ENCODE data around the gene FUT4. TPM values are rescaled to one million over a fixed set of nuclear protein-coding genes. Genes with fewer than 3 reads are reported as not detected.
"Not testable (repeated sequence)": the region's sequence is repeated elsewhere in the genome, so short reads cannot be mapped to it uniquely, and the experiment has no call there.

FUT4 gene
- total RNA-seq, 2 donors from 2014 or later: 14.1 to 23.4 TPM

DNA sequence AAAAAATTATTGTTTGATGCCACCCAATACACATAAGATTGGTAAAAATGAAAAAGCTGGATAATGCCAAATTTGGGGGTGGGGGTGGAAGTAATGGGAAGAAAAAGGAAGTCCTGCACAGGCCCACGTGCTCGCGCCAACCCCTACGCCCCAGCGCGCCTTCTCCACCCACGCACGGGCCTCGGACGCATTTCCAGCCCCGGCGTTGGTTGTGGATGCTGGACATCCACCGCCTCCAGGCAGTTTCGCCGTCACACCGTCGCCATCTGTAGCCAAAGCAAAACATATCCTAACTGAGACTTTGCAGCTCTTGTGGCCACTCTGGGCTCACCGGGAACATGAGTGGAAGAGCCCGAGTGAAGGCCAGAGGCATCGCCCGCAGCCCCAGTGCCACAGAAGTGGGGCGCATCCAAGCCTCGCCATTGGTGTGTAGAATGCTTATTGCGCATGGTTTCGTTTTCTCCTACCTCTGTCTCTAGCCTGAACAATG, 23.5 kb downstream of the FUT4 start, which contains the start of gene PIWIL4:
Gene PIWIL4, plus strand, starts transcription at position 188 of the 490 bp plus-strand sequence. Its CDS starts 151 bp downstream, at position 339.
- Histone ChIP-seq H3K4me1 (ENCODE audit: control insufficient read depth in 1 of 2, low read depth in 2 of 2) (peaks cover 4 to 14% of the 10 kb centered on the region in 2 donors), H3K9me3 (no peaks in the 10 kb centered on the region), H3K36me3 (no peaks in the 10 kb centered on the region), H3K4me3 (no peak within 1 kb of the TSS), H3K27ac (no peak within 1 kb of the TSS), H3K27me3 (replicated peaks; ENCODE audit: insufficient read depth) (no peaks in the 10 kb centered on the region)
- no peak for DNase-seq (ENCODE audit: low spot score)
- ATAC-seq (ENCODE audit: insufficient number of reproducible peaks, low FRiP score, low read depth): no peak
- TF ChIP-seq, protein P1, sequence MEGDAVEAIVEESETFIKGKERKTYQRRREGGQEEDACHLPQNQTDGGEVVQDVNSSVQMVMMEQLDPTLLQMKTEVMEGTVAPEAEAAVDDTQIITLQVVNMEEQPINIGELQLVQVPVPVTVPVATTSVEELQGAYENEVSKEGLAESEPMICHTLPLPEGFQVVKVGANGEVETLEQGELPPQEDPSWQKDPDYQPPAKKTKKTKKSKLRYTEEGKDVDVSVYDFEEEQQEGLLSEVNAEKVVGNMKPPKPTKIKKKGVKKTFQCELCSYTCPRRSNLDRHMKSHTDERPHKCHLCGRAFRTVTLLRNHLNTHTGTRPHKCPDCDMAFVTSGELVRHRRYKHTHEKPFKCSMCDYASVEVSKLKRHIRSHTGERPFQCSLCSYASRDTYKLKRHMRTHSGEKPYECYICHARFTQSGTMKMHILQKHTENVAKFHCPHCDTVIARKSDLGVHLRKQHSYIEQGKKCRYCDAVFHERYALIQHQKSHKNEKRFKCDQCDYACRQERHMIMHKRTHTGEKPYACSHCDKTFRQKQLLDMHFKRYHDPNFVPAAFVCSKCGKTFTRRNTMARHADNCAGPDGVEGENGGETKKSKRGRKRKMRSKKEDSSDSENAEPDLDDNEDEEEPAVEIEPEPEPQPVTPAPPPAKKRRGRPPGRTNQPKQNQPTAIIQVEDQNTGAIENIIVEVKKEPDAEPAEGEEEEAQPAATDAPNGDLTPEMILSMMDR (IDR thresholded peaks at IDR 0.05): no peak

GRCh38 chr11:94568200-94568599, 24.5 kb downstream of the FUT4 start:
- Histone ChIP-seq H3K4me3 (no peak overlapping the region), H3K27ac (no peak overlapping the region), H3K9me3 (no peaks in the 10 kb centered on the region), H3K27me3 (replicated peaks; ENCODE audit: insufficient read depth) (no peaks in the 10 kb centered on the region), H3K36me3 (no peaks in the 10 kb centered on the region), H3K4me1 (ENCODE audit: control insufficient read depth in 1 of 2, low read depth in 2 of 2) (peaks cover under 1 to 9% of the 10 kb centered on the region in 2 donors)
- no peak for ATAC-seq (ENCODE audit: insufficient number of reproducible peaks, low FRiP score, low read depth)
- TF ChIP-seq, protein P1 (IDR thresholded peaks at IDR 0.05): no peak
- no peak for DNase-seq (ENCODE audit: low spot score)

GRCh38 chr11:94568717-94569116, 25.0 kb downstream of the FUT4 start:
- DNase-seq (ENCODE audit: low spot score) (no peak), ATAC-seq (ENCODE audit: insufficient number of reproducible peaks, low FRiP score, low read depth) (no peak)
- H3K9me3 ChIP-seq: no peaks in the 10 kb centered on the region
- H3K27me3 ChIP-seq (replicated peaks; ENCODE audit: insufficient read depth): no peaks in the 10 kb centered on the region
- peaks cover 0 to 4% of the 10 kb centered on the region in 2 donors for H3K4me1 ChIP-seq (ENCODE audit: control insufficient read depth in 1 of 2, low read depth in 2 of 2)
- H3K27ac ChIP-seq: no peak overlapping the region
- H3K4me3 ChIP-seq: no peak overlapping the region
- TF ChIP-seq, protein P1 (IDR thresholded peaks at IDR 0.05): no peak
- H3K36me3 ChIP-seq: no peaks in the 10 kb centered on the region

- DNase-seq (ENCODE audit: low spot score); H3K27me3 ChIP-seq (replicated peaks; ENCODE audit: insufficient read depth); ATAC-seq (ENCODE audit: insufficient number of reproducible peaks, low FRiP score, low read depth); H3K4me1 ChIP-seq (ENCODE audit: control insufficient read depth in 1 of 2, low read depth in 2 of 2); H3K27ac ChIP-seq; H3K9me3 ChIP-seq; H3K36me3 ChIP-seq; H3K4me3 ChIP-seq: not testable (repeated sequence)
Measured at GRCh38 chr11:94572975-94573374, 29.3 kb downstream of the FUT4 start.

DNA sequence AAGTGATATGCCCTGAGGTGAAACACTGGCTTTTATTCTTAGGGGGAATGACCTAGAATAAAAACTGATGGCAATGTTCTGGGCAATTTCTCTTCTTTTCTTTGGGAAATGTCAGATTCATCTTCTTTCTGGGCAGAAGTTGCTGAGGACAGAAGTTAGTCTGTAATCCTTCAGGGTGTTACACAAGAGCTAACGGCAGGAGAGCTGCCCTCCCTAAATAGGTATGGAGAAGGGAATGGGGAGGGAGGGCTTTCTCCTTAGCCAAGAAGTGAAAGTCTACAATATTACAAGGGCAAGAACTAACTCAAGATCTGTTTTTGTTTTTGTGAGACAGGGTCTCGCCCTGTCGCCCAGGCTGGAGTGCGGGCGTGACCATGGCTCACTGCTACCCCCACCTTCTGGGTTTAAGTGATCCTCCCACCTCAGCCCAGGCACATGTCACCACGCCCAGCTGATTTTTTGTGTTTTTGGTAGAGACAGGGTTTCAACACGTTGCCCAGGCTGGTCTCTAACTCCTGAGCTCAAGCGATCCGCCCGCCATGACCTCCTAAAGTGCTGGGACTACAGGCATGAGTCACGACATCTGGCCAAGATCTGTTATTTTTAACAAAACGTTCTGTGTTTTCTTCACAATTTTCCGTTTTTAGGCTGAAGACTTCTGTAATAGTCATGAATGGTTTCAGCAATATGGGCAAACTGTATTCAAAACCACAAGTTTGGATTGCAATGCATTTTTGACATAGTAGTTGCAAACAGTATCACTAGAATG, 30.7 kb downstream of the FUT4 start:
- no peaks in the 10 kb centered on the region for H3K36me3 ChIP-seq
- no peak for DNase-seq (ENCODE audit: low spot score)
- TF ChIP-seq, protein P1 (IDR thresholded peaks at IDR 0.05): no peak
- no peaks in the 10 kb centered on the region for H3K27me3 ChIP-seq (replicated peaks; ENCODE audit: insufficient read depth)
- no peak for ATAC-seq (ENCODE audit: insufficient number of reproducible peaks, low FRiP score, low read depth)
- peak overlapping the region in 1 of 2 donors; percentile 41 for H3K27ac ChIP-seq
- H3K4me1 ChIP-seq (ENCODE audit: control insufficient read depth in 1 of 2, low read depth in 2 of 2): peaks cover 0 to 7% of the 10 kb centered on the region in 2 donors
- no peaks in the 10 kb centered on the region for H3K9me3 ChIP-seq
- H3K4me3 ChIP-seq: peak overlapping the region; percentile 56
